K562 (cell line): ENCODE data around the gene CFP. TPM values are rescaled to one million over a fixed set of nuclear protein-coding genes. Genes with fewer than 3 reads are reported as not detected.

Experiments
- ARNT ChIP-seq, 2 experiments: fragments of 450-650 bp; IDR thresholded peaks; 2 replicates each; pipeline ENCODE4 v1.6.1; 2016; ENCODE audit warnings: mild to moderate bottlenecking in 1 of 2
- CAMTA2 ChIP-seq: fragments of 250-450 bp; sonication (Bioruptor Pico); conservative IDR thresholded peaks from 2 replicates; pipeline ENCODE4 v1.5.1; 2022
- EGR1 ChIP-seq: fragments of 450-650 bp; conservative IDR thresholded peaks from 2 replicates; pipeline ENCODE4 v1.6.1; 2017; ENCODE audit warnings: mild to moderate bottlenecking
- GTF2A2 ChIP-seq: IDR thresholded peaks from 2 replicates; pipeline ENCODE4 v1.6.1; 2016; ENCODE audit warnings: mild to moderate bottlenecking, missing genetic modification characterization, missing compliant biosample characterization
- GTF3C2 ChIP-seq: IDR thresholded peaks from 3 replicates; pipeline ENCODE4 v1.6.1; 2011; ENCODE audit warnings: borderline replicate concordance, mild to moderate bottlenecking, moderate library complexity; ENCODE audit not compliant: insufficient read length; ENCODE audit errors: extremely low read depth
- HDAC1 ChIP-seq, 2 experiments: fragments of 450-650 bp; IDR thresholded peaks; 2 replicates each; pipeline ENCODE4 v1.6.1; 2016 to 2017; ENCODE audit warnings: inconsistent platforms in 1 of 2, mild to moderate bottlenecking in 1 of 2, moderate library complexity in 1 of 2
- HSF4 ChIP-seq: fragments of 250-450 bp; sonication (Bioruptor Pico); IDR thresholded peaks from 2 replicates; pipeline ENCODE4 v2.1.2; 2022; ENCODE audit warnings: mild to moderate bottlenecking, moderate library complexity, borderline replicate concordance
- L3MBTL2 ChIP-seq: fragments of 450-650 bp; IDR thresholded peaks from 2 replicates; pipeline ENCODE4 v1.6.1; 2016; ENCODE audit warnings: mild to moderate bottlenecking, moderate library complexity
- LARP7 ChIP-seq: fragments of 450-650 bp; IDR thresholded peaks from 2 replicates; pipeline ENCODE4 v1.6.1; 2016
- NR2F6 ChIP-seq: fragments of 450-650 bp; formaldehyde crosslinking; IDR thresholded peaks from 2 replicates; pipeline ENCODE4 v1.4.0; 2020; ENCODE audit warnings: mild to moderate bottlenecking
- POLR2G ChIP-seq: fragments of 200-400 bp; formaldehyde crosslinking; IDR thresholded peaks from 2 replicates; pipeline ENCODE4 v1.6.1; 2017; ENCODE audit warnings: low read depth, mild to moderate bottlenecking, antibody characterized with exemption, low read length, moderate library complexity
- SP1 ChIP-seq: sonication (generic); formaldehyde crosslinking; IDR thresholded peaks from 2 replicates; pipeline ENCODE4 v1.8.1; 2022; ENCODE audit warnings: mild to moderate bottlenecking, missing genetic modification reagents
- STAT5B ChIP-seq: fragments of 250-450 bp; sonication (Bioruptor Pico); IDR thresholded peaks from 2 replicates; pipeline ENCODE4 v1.8.0; 2021; ENCODE audit warnings: mild to moderate bottlenecking, inconsistent platforms
- TAF7 ChIP-seq: fragments of 450-650 bp; IDR thresholded peaks from 2 replicates; pipeline ENCODE4 v1.6.1; 2016; ENCODE audit warnings: missing genetic modification characterization, missing compliant biosample characterization
- ZFP36 ChIP-seq: fragments of 150-350 bp; IDR thresholded peaks from 2 replicates; pipeline ENCODE4 v1.6.1; 2018; ENCODE audit warnings: low read length, low read depth; ENCODE audit not compliant: partially characterized antibody
- ZNF133 ChIP-seq: fragments of 250-450 bp; sonication (Bioruptor Pico); IDR thresholded peaks from 2 replicates; pipeline ENCODE4 v1.4.0; 2020; ENCODE audit warnings: mild to moderate bottlenecking
- ZNF212 ChIP-seq: fragments of 450-650 bp; formaldehyde crosslinking; IDR thresholded peaks from 2 replicates; pipeline ENCODE4 v1.4.0; 2020; ENCODE audit warnings: mild to moderate bottlenecking
- ZNF639 ChIP-seq, 2 experiments: fragments of 200-800 bp in 1 of 2; sonication (Bioruptor generic) in 1 of 2; sonication (generic) in 1 of 2; formaldehyde crosslinking in 1 of 2; IDR thresholded peaks in 1 of 2; conservative IDR thresholded peaks in 1 of 2; 2 replicates each; pipeline versions ENCODE4 v1.5.0 to v1.6.1; 2016 to 2020; ENCODE audit warnings: missing compliant biosample characterization in 1 of 2, missing genetic modification characterization in 1 of 2, missing genetic modification reagents in 1 of 2
- polyA plus RNA-seq, 8 experiments: library from polyadenylated mRNA; depleted of rRNA in 4 of 8; stranded (reverse) in 5 of 8; unstranded in 3 of 8; fragments of >200 nt; fragmentation: Nextera tagmentation in 2 of 8; fragmentation: Illumina TruSeq in 1 of 8; extraction: Ambion mirVana in 2 of 8; extraction: Trizol in 1 of 8; gene quantifications; 2 replicates each; pipeline versions ENCODE4 v1.2.1 to v1.2.3, GENCODE V29; 2011 to 2014; ENCODE audit warnings: inconsistent platforms in 1 of 8, missing spikeins in 1 of 8
- total RNA-seq, 7 experiments: library from RNA; depleted of rRNA in 6 of 7; stranded (reverse); fragments of >200 nt in 6 of 7; fragmentation: Illumina TruSeq in 2 of 7; extraction: Trizol in 2 of 7; gene quantifications; 2 replicates each; pipeline versions ENCODE4 v1.2.1 to v1.2.3, GENCODE V29; 2011 to 2021; ENCODE audit warnings: low replicate concordance in 1 of 7
- TF ChIP-seq, protein P1 (sequence below): IDR thresholded peaks from 2 replicates; pipeline ENCODE4 v1.6.1; 2012; ENCODE audit warnings: low read depth, low read length, improper control_type of control experiment, borderline replicate concordance
- TF ChIP-seq, protein P2 (sequence below): fragments of 450-650 bp; IDR thresholded peaks from 2 replicates; pipeline ENCODE4 v1.6.1; 2017; ENCODE audit warnings: antibody characterized with exemption, mild to moderate bottlenecking

Gene CFP
- total and polyA plus RNA-seq, 9 of the 15 experiments (the other 6 are each of a cell fraction or from before 2014, with no cell fraction given): 0.18 to 2.0 (median 0.55) TPM

DNA sequence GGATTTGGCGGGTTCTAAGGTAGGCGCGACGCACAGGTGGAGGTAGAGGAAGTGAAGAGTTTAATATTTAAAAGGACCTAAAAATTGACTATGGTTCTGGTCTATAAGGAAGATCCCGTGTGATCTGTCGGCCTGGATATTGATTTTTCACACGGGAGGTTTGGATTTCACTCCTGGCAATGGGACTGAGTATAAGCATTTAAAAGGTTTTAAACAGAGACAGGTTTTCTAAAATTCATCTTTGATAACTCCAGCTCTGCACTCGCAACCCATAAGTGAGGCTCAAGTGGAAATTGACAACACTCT is 29.6 kb upstream of the CFP start (continued):
- TF ChIP-seq GTF2A2 (tag) (no peak), CAMTA2 (CRISPR knock-in tag) (no peak), GTF3C2 (no peak), SP1 (CRISPR knock-in tag) (no peak), NR2F6 (CRISPR knock-in tag) (no peak), ARNT (IDR thresholded peaks at IDR 0.05) (0 out of 4 replicates have a peak, but pooled peaks of 1 of the 2 experiments have one; percentile 28), ZNF639 (CRISPR knock-in tag; conservative IDR thresholded peaks at IDR 0.05 in 1 of 2, IDR thresholded peaks at IDR 0.05 in 1 of 2) (peak in 1 of 2 experiments; percentile 47; a peak in 1 of 4 replicates), HDAC1 (IDR thresholded peaks at IDR 0.05) (no peak), ZNF212 (no peak), LARP7 (no peak), STAT5B (CRISPR knock-in tag) (no peak), ZNF133 (CRISPR knock-in tag) (no peak), L3MBTL2 (peak; percentile 100), EGR1 (no peak), ZFP36 (no peak), HSF4 (no peak), TAF7 (tag) (no peak), POLR2G (no peak)
- TF ChIP-seq, protein P1, sequence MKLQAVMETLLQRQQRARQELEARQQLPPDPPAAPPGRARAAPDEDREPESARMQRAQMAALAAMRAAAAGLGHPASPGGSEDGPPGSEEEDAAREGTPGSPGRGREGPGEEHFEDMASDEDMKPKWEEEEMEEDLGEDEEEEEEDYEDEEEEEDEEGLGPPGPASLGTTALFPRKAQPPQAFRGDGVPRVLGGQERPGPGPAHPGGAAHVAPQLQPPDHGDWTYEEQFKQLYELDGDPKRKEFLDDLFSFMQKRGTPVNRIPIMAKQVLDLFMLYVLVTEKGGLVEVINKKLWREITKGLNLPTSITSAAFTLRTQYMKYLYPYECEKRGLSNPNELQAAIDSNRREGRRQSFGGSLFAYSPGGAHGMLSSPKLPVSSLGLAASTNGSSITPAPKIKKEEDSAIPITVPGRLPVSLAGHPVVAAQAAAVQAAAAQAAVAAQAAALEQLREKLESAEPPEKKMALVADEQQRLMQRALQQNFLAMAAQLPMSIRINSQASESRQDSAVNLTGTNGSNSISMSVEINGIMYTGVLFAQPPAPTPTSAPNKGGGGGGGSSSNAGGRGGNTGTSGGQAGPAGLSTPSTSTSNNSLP: 0 out of 2 replicates have a peak, but pooled peaks have one; percentile 1
- TF ChIP-seq, protein P2, sequence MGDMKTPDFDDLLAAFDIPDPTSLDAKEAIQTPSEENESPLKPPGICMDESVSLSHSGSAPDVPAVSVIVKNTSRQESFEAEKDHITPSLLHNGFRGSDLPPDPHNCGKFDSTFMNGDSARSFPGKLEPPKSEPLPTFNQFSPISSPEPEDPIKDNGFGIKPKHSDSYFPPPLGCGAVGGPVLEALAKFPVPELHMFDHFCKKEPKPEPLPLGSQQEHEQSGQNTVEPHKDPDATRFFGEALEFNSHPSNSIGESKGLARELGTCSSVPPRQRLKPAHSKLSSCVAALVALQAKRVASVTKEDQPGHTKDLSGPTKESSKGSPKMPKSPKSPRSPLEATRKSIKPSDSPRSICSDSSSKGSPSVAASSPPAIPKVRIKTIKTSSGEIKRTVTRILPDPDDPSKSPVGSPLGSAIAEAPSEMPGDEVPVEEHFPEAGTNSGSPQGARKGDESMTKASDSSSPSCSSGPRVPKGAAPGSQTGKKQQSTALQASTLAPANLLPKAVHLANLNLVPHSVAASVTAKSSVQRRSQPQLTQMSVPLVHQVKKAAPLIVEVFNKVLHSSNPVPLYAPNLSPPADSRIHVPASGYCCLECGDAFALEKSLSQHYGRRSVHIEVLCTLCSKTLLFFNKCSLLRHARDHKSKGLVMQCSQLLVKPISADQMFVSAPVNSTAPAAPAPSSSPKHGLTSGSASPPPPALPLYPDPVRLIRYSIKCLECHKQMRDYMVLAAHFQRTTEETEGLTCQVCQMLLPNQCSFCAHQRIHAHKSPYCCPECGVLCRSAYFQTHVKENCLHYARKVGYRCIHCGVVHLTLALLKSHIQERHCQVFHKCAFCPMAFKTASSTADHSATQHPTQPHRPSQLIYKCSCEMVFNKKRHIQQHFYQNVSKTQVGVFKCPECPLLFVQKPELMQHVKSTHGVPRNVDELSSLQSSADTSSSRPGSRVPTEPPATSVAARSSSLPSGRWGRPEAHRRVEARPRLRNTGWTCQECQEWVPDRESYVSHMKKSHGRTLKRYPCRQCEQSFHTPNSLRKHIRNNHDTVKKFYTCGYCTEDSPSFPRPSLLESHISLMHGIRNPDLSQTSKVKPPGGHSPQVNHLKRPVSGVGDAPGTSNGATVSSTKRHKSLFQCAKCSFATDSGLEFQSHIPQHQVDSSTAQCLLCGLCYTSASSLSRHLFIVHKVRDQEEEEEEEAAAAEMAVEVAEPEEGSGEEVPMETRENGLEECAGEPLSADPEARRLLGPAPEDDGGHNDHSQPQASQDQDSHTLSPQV: peak; percentile 82
